K562 (cell line): Measurements from ENCODE around the gene WDR31. TPM values are rescaled to one million over a fixed set of nuclear protein-coding genes. Genes with fewer than 3 reads are reported as not detected.
A peak's percentile ranks its signal among the peaks of the same experiment; 100 is the strongest.

Experiments used
- CBFB ChIP-seq: sonication (generic); formaldehyde crosslinking; IDR thresholded peaks from 2 replicates; pipeline ENCODE4 v1.4.0; 2020; ENCODE audit warnings: mild to moderate bottlenecking, missing genetic modification reagents
- CXXC5 ChIP-seq: fragments of 250-450 bp; sonication (Bioruptor Pico); IDR thresholded peaks from 2 replicates; pipeline ENCODE4 v1.8.0; 2022; ENCODE audit warnings: inconsistent platforms, mild to moderate bottlenecking, moderate library complexity
- DACH1 ChIP-seq: fragments of 450-650 bp; IDR thresholded peaks from 2 replicates; pipeline ENCODE4 v1.6.1; 2018; ENCODE audit not compliant: partially characterized antibody
- HCFC1 ChIP-seq: IDR thresholded peaks from 2 replicates; pipeline ENCODE4 v1.6.1; 2012; ENCODE audit warnings: low read depth, low read length, improper control_type of control experiment
- HLTF ChIP-seq: fragments of 450-650 bp; IDR thresholded peaks from 2 replicates; pipeline ENCODE4 v1.6.1; 2016
- LARP7 ChIP-seq: fragments of 450-650 bp; IDR thresholded peaks from 2 replicates; pipeline ENCODE4 v1.6.1; 2016
- SIN3B ChIP-seq: fragments of 450-650 bp; IDR thresholded peaks from 2 replicates; pipeline ENCODE4 v1.6.1; 2017; ENCODE audit warnings: low read depth, mild to moderate bottlenecking, moderate library complexity
- SMAD3 ChIP-seq: fragments of 450-650 bp; formaldehyde crosslinking; conservative IDR thresholded peaks from 2 replicates; pipeline ENCODE4 v1.4.0; 2020; ENCODE audit warnings: mild to moderate bottlenecking
- SREBF1 ChIP-seq: fragments of 150-350 bp; IDR thresholded peaks from 2 replicates; pipeline ENCODE4 v1.6.1; 2014; ENCODE audit warnings: antibody characterized with exemption, low read depth, low read length, borderline replicate concordance
- TFAM ChIP-seq: fragments of 250-450 bp; sonication (Bioruptor Pico); conservative IDR thresholded peaks from 2 replicates; pipeline ENCODE4 v1.5.0; 2021; ENCODE audit warnings: mild to moderate bottlenecking, moderate library complexity
- TRIM28 ChIP-seq: fragments of 450-650 bp; IDR thresholded peaks from 2 replicates; pipeline ENCODE4 v1.6.1; 2017
- XRCC4 ChIP-seq: IDR thresholded peaks from one replicate; pipeline ENCODE4 v1.6.1; 2011; ENCODE audit not compliant: insufficient read depth, insufficient read length; ENCODE audit errors: extremely low read depth
- ZFP36 ChIP-seq: fragments of 150-350 bp; IDR thresholded peaks from 2 replicates; pipeline ENCODE4 v1.6.1; 2018; ENCODE audit warnings: low read length, low read depth; ENCODE audit not compliant: partially characterized antibody
- ZMIZ1 ChIP-seq, 2 experiments: fragments of 150-350 bp in 1 of 2; IDR thresholded peaks; 2 replicates each; pipeline ENCODE4 v1.6.1; 2012 to 2016; ENCODE audit warnings: low read depth in 2 of 2, low read length in 2 of 2, mild to moderate bottlenecking in 1 of 2, moderate library complexity in 1 of 2
- ZNF165 ChIP-seq: fragments of 250-450 bp; sonication (Bioruptor Pico); IDR thresholded peaks from 2 replicates; pipeline ENCODE4 v1.4.0; 2020; ENCODE audit warnings: borderline replicate concordance
- ZNF224 ChIP-seq: sonication (generic); formaldehyde crosslinking; IDR thresholded peaks from 2 replicates; pipeline ENCODE4 v1.8.0; 2022; ENCODE audit warnings: mild to moderate bottlenecking, missing genetic modification reagents
- ZNF239 ChIP-seq: fragments of 250-450 bp; sonication (Bioruptor Pico); IDR thresholded peaks from 2 replicates; pipeline ENCODE4 v1.4.0; 2020; ENCODE audit warnings: mild to moderate bottlenecking
- ZNF253 ChIP-seq: fragments of 250-450 bp; sonication (Bioruptor Pico); conservative IDR thresholded peaks from 2 replicates; pipeline ENCODE4 v1.6.1; 2021; ENCODE audit warnings: mild to moderate bottlenecking
- polyA plus RNA-seq, 8 experiments: library from polyadenylated mRNA; depleted of rRNA in 4 of 8; stranded (reverse) in 5 of 8; unstranded in 3 of 8; fragments of >200 nt; fragmentation: Nextera tagmentation in 2 of 8; fragmentation: Illumina TruSeq in 1 of 8; extraction: Ambion mirVana in 2 of 8; extraction: Trizol in 1 of 8; gene quantifications; 2 replicates each; pipeline versions ENCODE4 v1.2.1 to v1.2.3, GENCODE V29; 2011 to 2014; ENCODE audit warnings: inconsistent platforms in 1 of 8, missing spikeins in 1 of 8
- total RNA-seq, 7 experiments: library from RNA; depleted of rRNA in 6 of 7; stranded (reverse); fragments of >200 nt in 6 of 7; fragmentation: Illumina TruSeq in 2 of 7; extraction: Trizol in 2 of 7; gene quantifications; 2 replicates each; pipeline versions ENCODE4 v1.2.1 to v1.2.3, GENCODE V29; 2011 to 2021; ENCODE audit warnings: low replicate concordance in 1 of 7

Gene WDR31
- total and polyA plus RNA-seq, 9 of the 15 experiments (the other 6 are each of a cell fraction or from before 2014, with no cell fraction given), result 0.35 to 1.8 (median 0.95) TPM

GRCh38 chr9:113340011-113340699 lies at the start of gene WDR31 (continued):
- no peak for TF ChIP-seq TFAM (CRISPR knock-in tag)
- no peak for TF ChIP-seq LARP7
- no peak for TF ChIP-seq ZNF253 (CRISPR knock-in tag)
- 0 out of 2 replicates have a peak, but pooled peaks have one; percentile 42 for TF ChIP-seq SREBF1
- no peak for TF ChIP-seq CBFB
- peak; percentile 14 to 43; a peak in 1 of 4 replicates for TF ChIP-seq ZMIZ1 (IDR thresholded peaks at IDR 0.05; ENCODE audit: low read depth in 2 of 2, low read length in 2 of 2)
- TF ChIP-seq TRIM28, result 0 out of 2 replicates have a peak, but pooled peaks have one; percentile 40
- no peak for TF ChIP-seq ZNF165 (CRISPR knock-in tag)
- peak; percentile 28; the same call in 1 of the 2 replicates for TF ChIP-seq ZNF239 (CRISPR knock-in tag)
- TF ChIP-seq SMAD3 (CRISPR knock-in tag), result no peak; the same call in 1 of the 2 replicates
- TF ChIP-seq DACH1, result no peak
- TF ChIP-seq ZNF224 (CRISPR knock-in tag), result no peak
- TF ChIP-seq HCFC1, result peak; percentile 85
- no peak for TF ChIP-seq XRCC4
- peak; percentile 94 for TF ChIP-seq CXXC5 (CRISPR knock-in tag)
- TF ChIP-seq ZFP36, result no peak
- peak; percentile 86; the same call in 1 of the 2 replicates for TF ChIP-seq SIN3B
- TF ChIP-seq HLTF, result 0 out of 2 replicates have a peak, but pooled peaks have one; percentile 40
